ENCODE results near the gene DHRS3. TPM values are rescaled to one million over a fixed set of nuclear protein-coding genes. Genes with fewer than 3 reads are reported as not detected.

DHRS3 gene
- total and polyA plus RNA-seq, 2 donors (not counting 3 experiments of a cell fraction or from before 2014, with no cell fraction given) = 54.3 to 75.2 TPM

DNA sequence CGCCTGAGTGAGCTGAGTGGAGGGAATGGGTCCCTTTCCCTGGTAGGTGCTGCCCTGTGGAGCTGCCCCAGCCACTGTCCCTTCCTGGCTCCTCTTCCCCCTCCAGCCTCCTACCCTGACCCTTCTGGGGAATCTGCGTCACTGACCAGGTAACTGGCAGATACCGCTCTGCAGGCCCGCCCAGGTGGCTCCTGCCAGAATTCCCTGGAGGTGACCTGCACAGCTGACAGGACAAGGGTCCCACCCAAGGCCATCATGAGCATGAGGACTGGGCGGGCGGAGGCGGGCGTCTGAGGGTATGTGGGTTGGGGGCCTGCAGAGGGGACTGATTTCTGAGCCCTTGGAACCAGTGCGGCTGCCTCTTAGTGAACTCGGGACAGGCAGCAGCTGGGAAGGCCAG, 32.5 kb downstream of the DHRS3 start:
- BruUV-seq (replicated peaks) = no TSS peak
- no peak overlapping the region for H3K4me2 ChIP-seq (ENCODE audit: insufficient read depth, low read length)
- POLR2A ChIA-PET = no interaction called here
- no peaks in the 10 kb centered on the region for H3K27me3 ChIP-seq (ENCODE audit: control insufficient read depth in 2 of 2, insufficient read depth in 2 of 2, low read length in 2 of 2)
- no peak overlapping the region for H3K4me3 ChIP-seq (replicated peaks in 1 of 3; ENCODE audit: insufficient read depth in 1 of 3, low read depth in 1 of 3, low read length in 3 of 3)
- H3K9me1 ChIP-seq (replicated peaks; ENCODE audit: control insufficient read depth, extremely low read depth, insufficient read depth, low read length) = no peaks in the 10 kb centered on the region
- no peak overlapping the region for H3K27ac ChIP-seq (ENCODE audit: insufficient read depth, low read depth, low read length)
- no peaks in the 10 kb centered on the region for H3K79me2 ChIP-seq (ENCODE audit: control insufficient read depth, insufficient read depth, low read length)
- TF ChIP-seq GATA2 (IDR thresholded peaks at IDR 0.05; ENCODE audit: insufficient read depth, insufficient read length, low read depth, low read length) (no peak), CTCF (IDR thresholded peaks at IDR 0.05; ENCODE audit: extremely low read depth in 1 of 2, insufficient read depth in 1 of 2, low read depth in 1 of 2, low read length in 2 of 2) (no peak), JUN (IDR thresholded peaks at IDR 0.05; ENCODE audit: borderline replicate concordance, insufficient read depth, insufficient read length, low read depth) (no peak), EZH2 (IDR thresholded peaks at IDR 0.05; ENCODE audit: borderline replicate concordance, low read depth, low read length, severe bottlenecking) (no peak), POLR2AphosphoS5 (IDR thresholded peaks at IDR 0.05; ENCODE audit: insufficient read depth, low read depth, low read length) (no peak)
- TF ChIP-seq, protein P1, sequence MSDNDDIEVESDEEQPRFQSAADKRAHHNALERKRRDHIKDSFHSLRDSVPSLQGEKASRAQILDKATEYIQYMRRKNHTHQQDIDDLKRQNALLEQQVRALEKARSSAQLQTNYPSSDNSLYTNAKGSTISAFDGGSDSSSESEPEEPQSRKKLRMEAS (IDR thresholded peaks at IDR 0.05; ENCODE audit: insufficient read depth, insufficient read length) = no peak
- H3K36me3 ChIP-seq (ENCODE audit: control insufficient read depth in 2 of 2, extremely low read depth in 1 of 2, insufficient read depth in 2 of 2, low read length in 2 of 2) = peaks cover 0 to 7% of the 10 kb centered on the region in 2 experiments
- CTCF ChIA-PET = interaction anchor here (0.8 kb wide), 1 partner anchor 11 kb away, joined by 5 read pairs; no protein-coding TSS in a partner anchor
- no peaks in the 10 kb centered on the region for H3K9me3 ChIP-seq (replicated peaks; ENCODE audit: control insufficient read depth, insufficient read depth, low read length)
- H3K9ac ChIP-seq (replicated peaks; ENCODE audit: extremely low read depth, insufficient read depth, low read length) = no peak overlapping the region
- intact Hi-C loops (cut with micrococcal nuclease) (no loop called here), dilution Hi-C loops (cut with MboI; ENCODE audit: extremely low pct_ligation_motif_present, low sequenced_read_pairs) (no loop called here)
- FAIRE-seq = no peak
- no peak for DNase-seq (ENCODE audit: low read depth, low spot score)
- no peaks in the 10 kb centered on the region for H3K4me1 ChIP-seq (ENCODE audit: control insufficient read depth, extremely low read depth, insufficient read depth, low read length)
- no peaks in the 10 kb centered on the region for H4K20me1 ChIP-seq (replicated peaks; ENCODE audit: control insufficient read depth, extremely low read depth, insufficient read depth, low read length)
- H2AFZ ChIP-seq (ENCODE audit: low read depth, low read length) = no peak overlapping the region
